LNCAP (cell line): ENCODE results near the gene ITM2B.

Source experiments
- CTCF ChIP-seq: fragments of 450-650 bp; IDR thresholded peaks from 2 replicates; pipeline ENCODE4 v1.5.1; 2017; ENCODE audit warnings: mild to moderate bottlenecking

The ITM2B gene

GRCh38 chr13:48231933-48232332, 1.1 kb upstream of the ITM2B start:
- no peak for TF ChIP-seq CTCF

GRCh38 chr13:48232420-48233045, 473 bp upstream of the ITM2B start:
- no peak for TF ChIP-seq CTCF

- TF ChIP-seq CTCF: no peak
Observed at GRCh38 chr13:48233889-48234488, 983 bp downstream of the ITM2B start.

- TF ChIP-seq CTCF: no peak
Observed at GRCh38 chr13:48234566-48235340, 1.7 kb downstream of the ITM2B start.

- no peak for TF ChIP-seq CTCF
Observed at GRCh38 chr13:48235341-48236135, 2.5 kb downstream of the ITM2B start.

GRCh38 chr13:48236528-48237353, 3.7 kb downstream of the ITM2B start:
- no peak for TF ChIP-seq CTCF

GRCh38 chr13:48241651-48242050, 8.6 kb downstream of the ITM2B start:
- no peak for TF ChIP-seq CTCF
